Mesothelial cell of epicardium (in vitro differentiated cells): ENCODE measurements around the gene CENPT. TPM values are rescaled to one million over a fixed set of nuclear protein-coding genes. Genes with fewer than 3 reads are reported as not detected.

Experiments used
- DNase-seq, 2 experiments: peaks; one replicate each; pipeline ENCODE4 v3.0.0; 2021; ENCODE audit warnings: low spot score in 2 of 2; ENCODE audit not compliant: unreplicated experiment in 2 of 2
- H3K27ac Mint-ChIP-seq: 2 replicates; pipeline ENCODE4 v1.8.0; 2021; ENCODE audit warnings: mixed read lengths
- H3K27me3 Mint-ChIP-seq: 2 replicates; pipeline ENCODE4 v1.8.0; 2021; ENCODE audit warnings: low read depth, mixed read lengths
- H3K36me3 Mint-ChIP-seq: 2 replicates; pipeline ENCODE4 v1.8.0; 2021; ENCODE audit warnings: mixed read lengths
- H3K4me1 Mint-ChIP-seq: 2 replicates; pipeline ENCODE4 v1.8.0; 2021; ENCODE audit warnings: mixed read lengths
- H3K4me3 Mint-ChIP-seq: 2 replicates; pipeline ENCODE4 v1.8.0; 2021; ENCODE audit warnings: mild to moderate bottlenecking, moderate library complexity, mixed read lengths
- H3K9me3 Mint-ChIP-seq: 2 replicates; pipeline ENCODE4 v1.8.0; 2021; ENCODE audit warnings: mixed read lengths
- total RNA-seq: library from RNA; stranded (reverse); gene quantifications from 3 replicates; pipeline ENCODE4 v1.2.1, GENCODE V29; 2021
- TF ChIP-seq, protein P1 (sequence below): fragments of 200-600 bp; sonication (generic); IDR thresholded peaks from one replicate; pipeline ENCODE4 v1.5.0; 2021; ENCODE audit warnings: antibody characterized with exemption; ENCODE audit not compliant: unreplicated experiment

CENPT gene
- total RNA-seq, 1 donor from 2014 or later = 73.8 TPM

DNA sequence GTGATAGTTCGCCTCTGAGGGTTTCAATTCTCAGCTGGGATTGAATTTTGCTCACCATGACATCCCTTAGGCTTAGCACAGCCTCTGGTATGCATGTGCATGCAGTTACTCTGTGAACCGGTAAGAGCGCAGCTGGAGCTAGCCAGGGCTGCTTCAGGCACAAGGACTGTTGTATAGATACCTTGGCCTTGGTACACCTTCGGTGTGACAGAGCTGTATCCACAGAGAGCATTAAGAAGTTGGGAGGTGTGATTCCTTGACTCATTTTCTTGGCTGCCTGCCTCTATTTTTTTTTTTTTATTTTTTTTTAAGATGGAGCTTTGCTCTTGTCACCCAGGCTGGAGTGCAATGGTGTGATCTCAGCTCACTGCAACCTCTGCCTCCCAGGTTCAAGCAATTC, 3.0 kb downstream of the CENPT start:
- no peak for DNase-seq
- TF ChIP-seq, protein P1, sequence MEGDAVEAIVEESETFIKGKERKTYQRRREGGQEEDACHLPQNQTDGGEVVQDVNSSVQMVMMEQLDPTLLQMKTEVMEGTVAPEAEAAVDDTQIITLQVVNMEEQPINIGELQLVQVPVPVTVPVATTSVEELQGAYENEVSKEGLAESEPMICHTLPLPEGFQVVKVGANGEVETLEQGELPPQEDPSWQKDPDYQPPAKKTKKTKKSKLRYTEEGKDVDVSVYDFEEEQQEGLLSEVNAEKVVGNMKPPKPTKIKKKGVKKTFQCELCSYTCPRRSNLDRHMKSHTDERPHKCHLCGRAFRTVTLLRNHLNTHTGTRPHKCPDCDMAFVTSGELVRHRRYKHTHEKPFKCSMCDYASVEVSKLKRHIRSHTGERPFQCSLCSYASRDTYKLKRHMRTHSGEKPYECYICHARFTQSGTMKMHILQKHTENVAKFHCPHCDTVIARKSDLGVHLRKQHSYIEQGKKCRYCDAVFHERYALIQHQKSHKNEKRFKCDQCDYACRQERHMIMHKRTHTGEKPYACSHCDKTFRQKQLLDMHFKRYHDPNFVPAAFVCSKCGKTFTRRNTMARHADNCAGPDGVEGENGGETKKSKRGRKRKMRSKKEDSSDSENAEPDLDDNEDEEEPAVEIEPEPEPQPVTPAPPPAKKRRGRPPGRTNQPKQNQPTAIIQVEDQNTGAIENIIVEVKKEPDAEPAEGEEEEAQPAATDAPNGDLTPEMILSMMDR = no peak
- Mint-ChIP-seq H3K4me1 (peaks cover 50% of the 10 kb centered on the region), H3K36me3 (no peaks in the 10 kb centered on the region), H3K9me3 (no peaks in the 10 kb centered on the region), H3K4me3 (peak overlapping the region; percentile 96), H3K27me3 (no peaks in the 10 kb centered on the region), H3K27ac (peak overlapping the region; percentile 64)

DNA sequence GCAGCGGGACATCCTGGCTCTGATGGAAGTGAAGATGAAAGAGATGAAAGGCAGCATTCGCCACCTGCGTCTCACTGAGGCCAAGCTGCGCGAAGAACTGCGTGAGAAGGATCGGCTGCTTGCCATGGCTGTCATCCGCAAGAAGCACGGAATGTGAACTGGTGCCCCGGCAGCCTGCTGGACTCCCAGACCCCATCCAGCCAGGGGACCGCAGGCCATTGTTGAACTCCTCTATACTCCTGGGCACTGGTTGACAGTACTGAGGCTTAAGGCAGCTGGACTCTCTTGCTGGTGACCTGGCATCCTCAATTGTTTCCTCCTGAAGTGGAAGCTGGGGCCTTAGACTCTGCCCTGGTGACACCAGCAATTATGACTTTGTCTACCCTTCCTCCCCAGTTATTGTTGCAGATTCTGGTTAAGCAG, 4.1 kb downstream of the CENPT start:
- TF ChIP-seq, protein P1 = no peak
- H3K27ac Mint-ChIP-seq = peak overlapping the region; percentile 95
- peak overlapping the region; percentile 96 for H3K4me3 Mint-ChIP-seq
- peaks cover 47% of the 10 kb centered on the region for H3K4me1 Mint-ChIP-seq
- no peak for DNase-seq
- H3K9me3 Mint-ChIP-seq = no peaks in the 10 kb centered on the region
- no peaks in the 10 kb centered on the region for H3K27me3 Mint-ChIP-seq
- H3K36me3 Mint-ChIP-seq = no peaks in the 10 kb centered on the region

DNA sequence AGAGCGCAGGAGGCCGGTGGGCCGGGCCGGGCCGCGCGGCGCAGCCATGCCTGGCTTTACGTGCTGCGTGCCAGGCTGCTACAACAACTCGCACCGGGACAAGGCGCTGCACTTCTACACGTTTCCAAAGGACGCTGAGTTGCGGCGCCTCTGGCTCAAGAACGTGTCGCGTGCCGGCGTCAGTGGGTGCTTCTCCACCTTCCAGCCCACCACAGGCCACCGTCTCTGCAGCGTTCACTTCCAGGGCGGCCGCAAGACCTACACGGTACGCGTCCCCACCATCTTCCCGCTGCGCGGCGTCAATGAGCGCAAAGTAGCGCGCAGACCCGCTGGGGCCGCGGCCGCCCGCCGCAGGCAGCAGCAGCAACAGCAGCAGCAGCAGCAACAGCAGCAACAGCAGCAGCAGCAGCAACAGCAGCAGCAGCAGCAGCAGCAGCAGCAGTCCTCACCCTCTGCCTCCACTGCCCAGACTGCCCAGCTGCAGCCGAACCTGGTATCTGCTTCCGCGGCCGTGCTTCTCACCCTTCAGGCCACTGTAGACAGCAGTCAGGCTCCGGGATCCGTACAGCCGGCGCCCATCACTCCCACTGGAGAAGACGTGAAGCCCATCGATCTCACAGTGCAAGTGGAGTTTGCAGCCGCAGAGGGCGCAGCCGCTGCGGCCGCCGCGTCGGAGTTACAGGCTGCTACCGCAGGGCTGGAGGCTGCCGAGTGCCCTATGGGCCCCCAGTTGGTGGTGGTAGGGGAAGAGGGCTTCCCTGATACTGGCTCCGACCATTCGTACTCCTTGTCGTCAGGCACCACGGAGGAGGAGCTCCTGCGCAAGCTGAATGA, 4.8 kb downstream of the CENPT start:
- H3K27me3 Mint-ChIP-seq = no peaks in the 10 kb centered on the region
- DNase-seq = peak; percentile 31 to 67
- H3K36me3 Mint-ChIP-seq = no peaks in the 10 kb centered on the region
- TF ChIP-seq, protein P1 = no peak
- H3K4me1 Mint-ChIP-seq = peaks cover 45% of the 10 kb centered on the region
- peak overlapping the region; percentile 96 for H3K4me3 Mint-ChIP-seq
- H3K9me3 Mint-ChIP-seq = no peaks in the 10 kb centered on the region
- peak overlapping the region; percentile 95 for H3K27ac Mint-ChIP-seq

DNA sequence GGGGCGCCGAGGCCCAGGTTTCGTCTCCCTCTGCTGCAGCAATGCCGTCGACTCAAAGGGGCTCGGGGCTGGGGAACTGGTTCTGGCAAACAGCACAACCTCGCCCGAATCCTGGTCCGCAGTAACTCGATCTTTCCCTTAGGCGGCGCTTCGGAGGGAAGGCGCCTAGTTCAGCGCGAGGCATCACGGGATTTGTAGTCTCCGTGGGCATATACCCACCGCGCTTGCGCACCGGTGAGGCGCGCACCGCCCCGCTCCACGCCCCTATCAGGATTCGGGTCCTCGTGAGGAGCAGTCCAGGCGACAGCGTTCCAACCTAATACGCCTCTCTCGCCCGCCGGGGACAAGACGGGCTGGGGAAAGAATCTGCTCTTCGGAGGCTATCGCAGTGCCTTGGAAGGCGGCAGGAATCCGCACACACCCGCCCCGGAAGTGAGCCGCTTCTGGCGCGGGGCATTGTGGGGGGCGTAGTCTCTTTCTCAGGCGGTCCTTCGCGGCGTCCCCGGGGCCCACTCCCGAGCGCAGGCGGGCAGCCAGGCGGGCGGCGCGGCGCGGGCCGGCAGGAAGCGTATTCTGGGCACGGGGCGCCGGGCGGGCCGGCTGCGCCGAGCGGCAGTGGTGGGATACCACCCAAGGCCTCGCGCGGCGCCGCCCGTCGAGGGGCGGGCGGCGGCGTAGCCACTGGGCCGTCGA, 5.5 kb downstream of the CENPT start, which contains the start of gene THAP11:
TSS of gene THAP11 (plus strand) at position 505 of the 693 bp plus-strand sequence. CDS start 235 bp downstream, outside the sequence.
- DNase-seq = peak; percentile 90 to 97
- H3K9me3 Mint-ChIP-seq = no peaks in the 10 kb centered on the region
- H3K4me3 Mint-ChIP-seq = peak within 1 kb of the TSS; percentile 96
- TF ChIP-seq, protein P1 = peak; percentile 83
- H3K4me1 Mint-ChIP-seq = peaks cover 44% of the 10 kb centered on the region
- no peaks in the 10 kb centered on the region for H3K27me3 Mint-ChIP-seq
- no peaks in the 10 kb centered on the region for H3K36me3 Mint-ChIP-seq
- peak within 1 kb of the TSS; percentile 95 for H3K27ac Mint-ChIP-seq

DNA sequence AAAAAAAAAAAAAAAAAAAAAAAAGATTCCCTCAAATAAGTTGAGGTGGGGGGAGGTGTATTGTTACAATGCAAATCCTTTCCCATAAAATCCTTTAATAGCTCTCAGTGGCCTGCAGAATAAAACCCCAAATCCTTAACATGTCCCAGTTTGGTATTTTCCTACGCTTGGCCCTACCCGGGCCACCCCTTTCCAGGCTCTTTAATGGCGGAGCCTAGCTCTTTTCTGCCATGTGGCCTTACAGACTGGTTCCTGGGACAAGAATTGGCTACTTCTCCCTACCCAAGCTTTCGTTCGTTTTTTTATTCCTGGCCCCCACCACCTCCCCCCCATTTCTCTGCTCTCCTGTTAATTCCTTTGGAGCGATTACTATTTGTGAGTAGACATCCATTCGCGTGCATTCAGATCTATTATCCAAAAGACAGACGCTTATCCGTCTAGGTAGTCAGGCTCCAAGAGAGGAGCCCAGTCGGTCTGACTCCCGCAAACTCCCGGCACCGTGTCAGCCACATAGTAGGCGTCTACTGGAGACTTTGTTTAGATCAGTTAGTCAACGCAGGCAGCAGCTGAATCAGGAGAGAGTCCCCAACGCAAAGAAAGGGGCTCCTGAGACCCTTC, 6.2 kb downstream of the CENPT start:
- DNase-seq = no peak
- H3K27me3 Mint-ChIP-seq = no peaks in the 10 kb centered on the region
- H3K9me3 Mint-ChIP-seq = no peaks in the 10 kb centered on the region
- peak overlapping the region; percentile 94 for H3K4me3 Mint-ChIP-seq
- TF ChIP-seq, protein P1 = no peak
- H3K4me1 Mint-ChIP-seq = peaks cover 44% of the 10 kb centered on the region
- H3K36me3 Mint-ChIP-seq = no peaks in the 10 kb centered on the region
- H3K27ac Mint-ChIP-seq = peak overlapping the region; percentile 93
